GM18868 (cell line): ENCODE measurements around the gene PLGRKT.
A peak's percentile ranks its signal among the peaks of the same experiment; 100 is the strongest.
"Not testable (repeated sequence)": the region's sequence is repeated elsewhere in the genome, so short reads cannot be mapped to it uniquely, and the experiment has no call there.

Experiments
- ATAC-seq: cut with Tn5 transposase; IDR thresholded peaks from one replicate; pipeline ENCODE4 v1.9.1; 2021; ENCODE audit warnings: mild to moderate bottlenecking, moderate library complexity; ENCODE audit not compliant: unreplicated experiment

The PLGRKT gene

GRCh38 chr9:5453004-5453403 lies 15.3 kb upstream of the PLGRKT start:
- no peak for ATAC-seq

DNA sequence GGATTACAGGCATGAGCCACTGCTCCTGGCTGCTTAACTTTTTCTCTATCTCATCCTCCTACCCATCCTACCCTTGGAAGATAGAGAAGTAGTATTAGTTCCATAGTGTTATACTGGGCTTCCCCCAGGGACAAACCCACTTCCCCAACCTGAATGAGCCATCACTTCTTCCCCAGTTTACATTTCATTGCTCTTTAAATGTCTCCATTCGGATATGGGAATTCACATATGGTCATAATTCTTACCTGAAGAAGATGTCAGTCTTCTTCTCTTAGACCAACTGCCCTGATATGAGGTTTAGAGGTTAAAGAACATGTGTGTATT lies 14.5 kb upstream of the PLGRKT start:
- no peak for ATAC-seq

- peak; percentile 67 for ATAC-seq
Observed at GRCh38 chr9:5450359-5451091, 12.8 kb upstream of the PLGRKT start, which contains the start of gene CD274. Gene CD274, plus strand, starts transcription at chr9:5450542. Its CDS starts 5,572 bp downstream, at chr9:5456114.

DNA sequence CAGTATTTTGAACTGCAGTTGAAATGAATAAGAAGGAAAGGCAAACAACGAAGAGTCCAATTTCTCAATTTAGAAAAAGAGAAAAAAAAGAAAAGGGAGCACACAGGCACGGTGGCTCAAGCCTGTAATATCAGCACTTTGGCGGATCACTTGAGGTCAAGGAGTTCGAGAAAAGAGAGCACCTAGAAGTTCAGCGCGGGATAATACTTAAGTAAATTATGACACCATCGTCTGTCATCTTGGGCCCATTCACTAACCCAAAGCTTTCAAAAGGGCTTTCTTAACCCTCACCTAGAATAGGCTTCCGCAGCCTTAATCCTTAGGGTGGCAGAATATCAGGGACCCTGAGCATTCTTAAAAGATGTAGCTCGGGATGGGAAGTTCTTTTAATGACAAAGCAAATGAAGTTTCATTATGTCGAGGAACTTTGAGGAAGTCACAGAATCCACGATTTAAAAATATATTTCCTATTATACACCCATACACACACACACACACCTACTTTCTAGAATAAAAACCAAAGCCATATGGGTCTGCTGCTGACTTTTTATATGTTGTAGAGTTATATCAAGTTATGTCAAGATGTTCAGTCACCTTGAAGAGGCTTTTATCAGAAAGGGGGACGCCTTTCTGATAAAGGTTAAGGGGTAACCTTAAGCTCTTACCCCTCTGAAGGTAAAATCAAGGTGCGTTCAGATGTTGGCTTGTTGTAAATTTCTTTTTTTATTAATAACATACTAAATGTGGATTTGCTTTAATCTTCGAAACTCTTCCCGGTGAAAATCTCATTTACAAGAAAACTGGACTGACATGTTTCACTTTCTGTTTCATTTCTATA lies 12.0 kb upstream of the PLGRKT start:
- ATAC-seq: no peak

- no peak for ATAC-seq
Observed at GRCh38 chr9:5448461-5449435, 11.0 kb upstream of the PLGRKT start.

DNA sequence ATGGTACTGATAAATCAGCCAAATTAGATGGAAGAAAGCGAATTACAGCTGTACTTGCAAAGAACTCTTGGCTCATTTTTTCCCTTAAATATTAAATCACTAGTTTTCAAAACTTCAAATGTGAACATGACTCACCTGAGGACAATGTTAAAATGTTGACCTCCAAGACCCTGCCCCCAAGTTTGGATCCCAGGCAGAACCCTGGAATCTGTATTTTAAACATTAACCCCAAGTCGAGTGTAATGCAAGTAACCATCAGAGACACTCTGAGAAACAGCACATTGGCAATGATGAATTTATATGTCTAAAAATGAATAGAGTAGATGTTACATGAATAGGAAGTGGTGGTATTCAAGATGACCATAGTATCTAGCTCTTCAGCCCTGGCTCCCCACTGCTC lies 10.3 kb upstream of the PLGRKT start:
- no peak for ATAC-seq

DNA sequence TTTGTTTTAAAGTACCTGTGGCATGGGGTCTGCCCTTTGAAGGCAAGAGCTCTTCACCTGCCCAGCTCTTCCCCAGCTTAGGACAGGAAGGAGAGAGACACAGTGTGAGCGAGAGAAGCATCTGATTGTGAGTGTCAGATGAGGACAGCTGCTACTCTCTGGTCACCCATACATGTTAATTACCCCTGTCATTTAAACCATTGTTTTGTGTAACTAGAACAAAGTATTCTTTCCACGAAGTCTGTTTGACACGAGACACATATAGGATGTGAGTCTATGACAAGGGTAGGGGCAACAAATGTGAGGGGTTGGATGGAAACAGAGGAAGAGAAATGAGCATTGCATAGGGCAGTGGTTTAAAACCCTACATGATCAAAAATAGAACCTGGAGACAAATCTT lies 9.6 kb upstream of the PLGRKT start:
- no peak for ATAC-seq

DNA sequence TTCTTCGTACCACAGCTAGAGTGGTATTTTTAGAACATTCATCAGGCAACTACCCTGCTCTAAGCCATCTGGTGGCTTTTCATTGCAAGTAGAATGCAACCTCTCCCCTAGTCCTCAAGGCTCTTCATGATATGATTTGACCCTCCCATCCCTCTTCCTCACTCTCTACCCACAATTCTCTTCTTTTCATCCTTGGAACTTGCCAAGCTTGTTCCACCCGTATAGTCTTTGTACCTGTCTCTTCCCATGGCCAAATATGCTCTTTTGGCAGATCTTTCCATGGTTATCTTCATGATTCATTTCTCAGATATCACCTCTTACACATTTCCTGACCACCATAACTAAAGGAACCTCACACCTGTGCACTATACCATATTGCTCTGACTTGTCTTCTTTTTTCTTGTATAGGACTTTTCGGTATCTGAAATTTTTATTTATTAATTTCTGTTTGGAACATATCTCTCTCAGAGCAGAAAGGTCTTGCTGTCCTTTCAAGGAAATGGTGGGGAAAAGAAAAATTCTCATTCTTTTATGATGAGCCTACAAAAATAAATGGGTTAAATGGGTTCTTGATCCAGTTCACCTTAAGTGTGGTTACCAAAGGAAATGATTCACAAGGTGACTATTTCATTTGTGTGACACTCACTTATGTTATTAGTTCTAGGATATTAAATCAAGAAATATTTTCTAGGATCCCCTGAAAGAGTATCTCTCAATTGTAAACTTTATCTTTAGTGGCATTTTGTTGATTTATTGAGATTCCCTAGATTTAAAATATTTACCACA lies 8.9 kb upstream of the PLGRKT start:
- no peak for ATAC-seq

- no peak for ATAC-seq
Observed at GRCh38 chr9:5445886-5446285, 8.2 kb upstream of the PLGRKT start.

DNA sequence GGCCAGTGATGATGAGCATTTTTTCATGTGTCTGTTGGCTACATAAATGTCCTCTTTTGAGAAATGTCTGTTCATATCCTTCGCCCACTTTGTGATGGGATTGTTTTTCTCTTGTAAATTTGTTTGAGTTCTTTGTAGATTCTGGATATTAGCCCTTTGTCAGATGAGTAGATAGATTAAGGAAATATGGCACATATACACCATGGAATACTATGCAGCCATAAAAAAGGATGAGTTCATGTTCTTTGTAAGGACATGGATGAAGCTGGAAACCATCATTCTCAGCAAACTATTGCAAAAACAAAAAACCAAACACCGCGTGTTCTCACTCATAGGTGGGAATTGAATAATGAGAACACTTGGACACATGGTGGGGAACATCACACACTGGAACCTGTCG lies 7.4 kb upstream of the PLGRKT start:
- ATAC-seq: not testable (repeated sequence)

DNA sequence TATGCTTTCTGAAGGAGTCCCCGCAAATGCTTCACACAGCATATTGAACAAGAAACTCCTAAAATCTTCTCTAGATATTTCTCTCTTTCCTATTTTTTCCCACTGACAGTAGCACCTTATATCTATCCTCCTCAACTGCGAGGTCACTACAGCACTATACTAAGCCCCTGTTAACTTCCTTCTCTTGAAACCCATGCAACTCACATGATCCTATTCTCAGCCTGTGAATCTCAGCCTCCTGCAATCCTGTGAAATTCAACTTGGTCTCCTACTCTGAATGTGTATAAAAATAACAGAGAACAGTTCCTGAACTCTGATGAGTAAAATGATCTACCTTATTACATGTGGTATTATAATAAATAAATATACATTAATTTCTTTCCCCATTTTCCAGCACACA lies 6.1 kb upstream of the PLGRKT start:
- no peak for ATAC-seq

DNA sequence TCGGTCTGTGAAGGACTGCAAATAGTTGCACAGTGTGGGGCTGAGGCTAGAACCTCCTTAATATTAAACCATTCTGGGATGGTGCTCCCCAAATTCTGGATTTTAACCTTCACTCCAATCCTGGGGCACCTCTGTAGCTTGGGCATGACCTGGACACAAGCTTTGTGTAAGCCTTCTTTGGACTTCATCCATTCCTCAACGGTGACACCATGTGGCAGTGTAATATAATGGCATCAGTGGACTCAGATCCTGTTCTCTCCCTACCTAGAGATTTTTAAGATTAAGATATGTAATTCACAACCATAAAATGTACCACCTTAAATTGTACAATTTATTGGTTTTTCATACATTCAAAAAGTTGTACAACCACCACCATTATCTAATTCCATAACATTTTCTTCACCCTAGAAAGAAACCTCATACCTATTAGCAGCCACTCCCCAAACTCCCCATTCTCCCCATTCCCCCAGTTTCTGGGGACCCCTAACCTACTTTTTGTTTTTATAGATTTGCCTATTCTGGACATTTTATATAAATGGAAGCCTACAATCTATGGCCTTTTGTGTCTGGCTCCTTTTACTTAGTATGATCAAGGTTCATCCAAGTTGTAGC lies 4.8 kb upstream of the PLGRKT start:
- no peak for ATAC-seq

GRCh38 chr9:5441043-5441442 lies 3.3 kb upstream of the PLGRKT start:
- ATAC-seq: no peak

DNA sequence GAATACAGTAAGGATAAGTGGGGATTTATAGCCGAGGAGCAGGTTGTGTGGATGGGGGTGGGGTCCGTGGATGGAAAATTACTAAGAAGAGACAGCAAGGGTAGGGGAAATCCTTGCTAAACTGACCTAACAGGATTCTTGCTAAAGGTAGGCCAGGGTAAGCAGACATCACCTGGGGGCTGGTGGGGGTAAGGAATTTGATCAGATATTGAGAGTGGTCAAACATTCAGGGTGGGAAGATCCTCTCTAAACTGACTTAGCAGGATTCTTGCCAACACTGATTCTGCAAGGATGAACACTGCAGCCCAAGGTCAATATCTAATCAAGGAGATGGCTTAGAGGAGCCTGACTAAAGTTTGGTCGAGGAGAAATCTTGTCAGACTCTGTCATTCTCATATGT lies 2.7 kb upstream of the PLGRKT start:
- no peak for ATAC-seq

DNA sequence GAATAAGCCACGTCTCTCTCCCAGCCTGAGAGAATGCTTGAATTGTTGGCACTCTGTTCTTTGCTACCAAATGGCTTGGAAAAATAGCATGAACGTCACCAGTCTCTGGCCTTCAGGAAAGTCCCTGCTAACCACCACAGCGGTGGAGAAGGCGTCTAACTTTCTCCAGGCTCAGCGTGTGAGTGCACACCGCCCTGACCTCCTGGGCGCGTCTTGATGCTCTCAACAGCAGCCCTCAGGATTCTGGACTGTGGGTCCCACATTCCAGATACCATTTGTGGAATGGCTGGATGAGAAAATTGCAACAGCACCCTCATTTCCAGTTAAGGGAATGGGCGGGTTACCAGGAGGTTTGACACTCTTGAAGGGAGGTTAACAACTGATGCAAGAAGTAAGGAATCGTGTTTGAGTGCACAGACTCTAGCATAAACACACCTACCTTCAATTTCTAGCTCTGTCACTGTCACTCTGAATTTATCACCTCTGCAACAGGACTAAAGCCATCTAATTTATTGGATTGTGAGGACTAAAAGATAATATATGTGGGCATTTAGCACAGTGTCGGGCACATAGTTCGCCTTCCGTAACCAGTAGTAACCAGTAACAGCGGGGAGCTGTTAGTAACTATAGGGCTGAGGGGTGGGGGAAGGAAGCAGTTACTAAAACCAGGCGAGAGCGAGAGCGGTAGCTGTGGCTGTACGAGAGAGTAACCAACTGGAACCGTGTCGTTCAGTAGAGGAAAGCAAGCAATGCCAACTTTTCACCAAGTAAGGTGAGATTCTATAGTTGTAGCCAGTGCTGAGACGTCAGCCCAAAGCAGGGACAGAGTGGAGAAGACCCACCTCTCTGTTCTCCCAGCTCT lies 807 bp upstream of the PLGRKT start:
- ATAC-seq: peak; percentile 79

GRCh38 chr9:5436441-5436840 lies 1.3 kb downstream of the PLGRKT start:
- no peak for ATAC-seq

GRCh38 chr9:5435912-5436311 lies 1.8 kb downstream of the PLGRKT start:
- ATAC-seq: no peak

GRCh38 chr9:5433841-5434810 lies 3.6 kb downstream of the PLGRKT start:
- ATAC-seq: not testable (repeated sequence)
